T-helper 2 cell treated with Interferon-gamma antibody and Interleukin-4, amounts not matched to agents 100 ng/mL and 5 ng/mL, for 36 hours (primary cell): ENCODE results near the gene SERGEF. TPM values are rescaled to one million over a fixed set of nuclear protein-coding genes. Genes with fewer than 3 reads are reported as not detected.
"Not testable (repeated sequence)": the region's sequence is repeated elsewhere in the genome, so short reads cannot be mapped to it uniquely, and the experiment has no call there.

Experiments
- intact Hi-C: fragments of 100-400 bp; cut with micrococcal nuclease; formaldehyde crosslinking; loops from one replicate; pipeline ENCODE4 v1.15.1; 2023
- total RNA-seq: library from RNA; stranded (reverse); gene quantifications from 2 replicates; pipeline ENCODE4 v1.2.3, GENCODE V29; 2022

The SERGEF gene
- total RNA-seq, 1 donor from 2014 or later = 32.6 TPM

GRCh38 chr11:18001191-18001590, 11.7 kb downstream of the SERGEF start:
- intact Hi-C loops = no loop called here

- intact Hi-C loops = no loop called here
Observed at GRCh38 chr11:18000760-18001159, 12.1 kb downstream of the SERGEF start.

DNA sequence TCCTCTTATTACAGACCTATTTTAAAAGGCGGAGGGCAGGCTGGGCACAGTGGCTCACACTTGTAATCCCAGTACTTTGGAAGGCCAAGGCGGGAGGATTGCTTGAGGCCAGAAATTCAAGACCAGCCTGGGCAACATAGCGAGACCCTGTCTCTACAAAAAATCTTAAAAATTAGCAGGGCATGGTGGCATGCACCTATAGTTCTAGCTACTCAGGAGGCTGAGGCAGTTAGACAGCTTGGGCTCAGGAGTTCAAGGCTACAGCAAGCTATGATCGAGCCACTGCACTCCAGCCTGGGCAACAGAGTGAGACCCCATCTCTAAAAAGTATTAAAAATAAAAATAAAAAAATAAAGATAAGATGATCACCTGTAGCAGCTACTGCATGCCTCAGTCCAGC, 12.7 kb downstream of the SERGEF start:
- intact Hi-C loops = not testable (repeated sequence)

DNA sequence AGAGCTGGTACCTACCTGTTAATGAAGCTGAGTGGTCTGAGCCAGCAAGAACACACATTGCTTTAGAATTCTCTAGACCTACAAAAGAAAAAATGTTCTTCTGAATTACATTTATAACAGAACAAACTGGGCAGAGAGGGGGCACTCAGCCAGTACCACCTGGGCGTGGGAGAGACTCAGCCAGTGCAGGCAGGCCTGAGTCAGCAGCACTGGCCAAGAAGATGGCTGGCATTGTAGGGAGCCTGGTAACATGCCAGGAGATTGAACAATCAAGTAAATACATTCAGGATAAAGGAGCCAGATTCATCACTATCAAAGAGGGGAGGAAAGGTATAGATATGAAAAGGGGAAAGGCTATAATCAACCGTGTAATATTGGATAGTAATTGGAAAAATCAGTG, 19.9 kb downstream of the SERGEF start:
- intact Hi-C loops = no loop called here

- intact Hi-C loops = loop anchor here (1.0 kb wide), 1 partner anchor 114 kb away; the partner anchor contains the start of gene SAAL1
Observed at GRCh38 chr11:17991783-17992433, 20.9 kb downstream of the SERGEF start.

DNA sequence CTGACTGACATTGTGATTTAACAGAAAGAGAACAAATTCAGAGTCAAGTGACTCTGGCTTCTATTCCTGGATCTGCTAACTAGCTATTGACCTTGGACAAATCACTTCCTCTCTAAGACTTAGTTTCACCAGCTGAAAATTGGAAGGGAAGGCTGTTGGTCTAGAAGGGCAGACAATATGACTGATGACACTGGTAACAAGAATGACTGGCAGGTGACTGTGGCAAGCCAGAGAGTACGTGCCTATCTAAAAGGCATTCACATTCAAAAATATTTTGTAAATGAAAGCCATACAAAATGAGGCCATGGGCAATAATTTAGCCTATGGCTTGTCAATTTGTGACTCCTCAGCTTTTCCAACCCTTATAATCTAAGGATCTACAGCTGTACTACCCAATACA, 23.5 kb downstream of the SERGEF start:
- intact Hi-C loops = no loop called here

- intact Hi-C loops = no loop called here
Observed at GRCh38 chr11:17988465-17988864, 24.4 kb downstream of the SERGEF start.

DNA sequence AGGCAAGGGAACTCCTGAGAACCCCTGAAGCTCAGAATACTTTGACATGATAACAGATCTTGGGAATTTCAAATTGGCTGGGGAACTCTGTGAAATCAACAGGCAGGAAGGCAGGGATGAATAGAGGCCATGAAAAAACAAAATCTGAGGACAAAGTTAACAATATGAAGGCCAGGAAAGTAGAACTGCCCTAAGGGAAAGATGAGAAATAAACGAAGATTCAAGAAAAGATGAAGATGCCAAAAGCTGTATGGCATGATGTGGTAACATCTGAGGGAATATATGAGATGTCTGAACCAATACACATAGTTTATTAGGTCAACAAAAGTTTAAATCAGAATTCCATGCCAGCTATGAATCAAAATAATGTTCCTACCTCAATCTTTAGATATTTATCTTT, 25.0 kb downstream of the SERGEF start:
- intact Hi-C loops = no loop called here

- intact Hi-C loops = no loop called here
Observed at GRCh38 chr11:17986711-17987220, 26.1 kb downstream of the SERGEF start.

DNA sequence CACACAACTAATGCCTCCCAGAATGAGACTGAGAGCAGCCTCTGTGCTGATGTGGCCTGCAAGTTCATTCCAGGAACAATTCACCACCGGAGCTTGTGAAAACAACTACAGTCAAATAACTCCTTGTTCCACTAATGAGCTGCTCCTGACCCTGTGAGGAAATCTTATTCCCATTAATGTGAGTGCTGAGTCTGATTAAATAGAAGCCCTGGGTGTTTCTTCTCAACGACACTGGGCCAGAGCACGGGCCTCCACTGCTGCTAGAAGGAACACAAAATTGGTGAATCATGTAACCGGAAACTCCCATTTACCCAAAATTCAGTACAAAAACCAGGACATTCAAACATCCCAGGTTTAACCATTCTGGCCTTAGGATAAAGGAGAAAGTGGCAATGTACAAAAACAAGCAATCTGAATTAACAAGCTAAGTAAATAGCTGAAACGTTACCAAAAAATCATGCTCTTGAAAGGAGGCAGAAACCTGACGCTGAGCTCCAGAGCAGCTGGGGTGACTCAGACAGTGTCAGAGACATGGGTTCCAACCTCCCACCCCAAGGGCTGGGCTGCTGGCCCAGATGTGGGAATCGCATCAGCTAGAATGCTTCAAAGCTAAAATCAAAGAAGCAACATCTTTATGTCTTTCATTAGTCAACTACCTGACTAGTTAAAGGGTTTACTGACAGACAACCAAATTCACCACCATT, 26.7 kb downstream of the SERGEF start:
- intact Hi-C loops = no loop called here

GRCh38 chr11:17985517-17985916, 27.3 kb downstream of the SERGEF start:
- intact Hi-C loops = no loop called here

DNA sequence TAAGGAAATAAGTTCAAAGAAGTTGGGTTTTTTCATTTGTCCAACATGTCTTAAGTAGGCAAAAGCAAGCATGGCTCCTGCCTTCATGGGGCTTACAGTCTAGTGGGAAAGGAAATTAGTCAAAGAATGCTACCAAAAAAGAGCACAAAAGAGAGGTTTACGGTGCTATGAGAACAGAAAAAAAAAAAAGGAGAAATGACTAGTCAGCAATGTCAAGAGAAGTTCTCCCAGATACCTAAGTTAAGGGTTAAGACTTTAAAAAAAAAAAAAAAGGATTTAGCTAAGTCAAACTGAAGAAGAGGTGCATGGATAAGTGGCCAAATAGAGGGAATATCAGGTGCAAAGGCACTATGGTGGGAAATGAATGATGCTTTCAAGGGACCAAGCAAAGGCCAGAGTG, 29.3 kb downstream of the SERGEF start:
- intact Hi-C loops = no loop called here

- intact Hi-C loops = loop anchor here (1.0 kb wide), 3 partner anchors 220 to 381 kb away; no protein-coding TSS in a partner anchor
Observed at GRCh38 chr11:17979770-17980371, 33.0 kb downstream of the SERGEF start.

DNA sequence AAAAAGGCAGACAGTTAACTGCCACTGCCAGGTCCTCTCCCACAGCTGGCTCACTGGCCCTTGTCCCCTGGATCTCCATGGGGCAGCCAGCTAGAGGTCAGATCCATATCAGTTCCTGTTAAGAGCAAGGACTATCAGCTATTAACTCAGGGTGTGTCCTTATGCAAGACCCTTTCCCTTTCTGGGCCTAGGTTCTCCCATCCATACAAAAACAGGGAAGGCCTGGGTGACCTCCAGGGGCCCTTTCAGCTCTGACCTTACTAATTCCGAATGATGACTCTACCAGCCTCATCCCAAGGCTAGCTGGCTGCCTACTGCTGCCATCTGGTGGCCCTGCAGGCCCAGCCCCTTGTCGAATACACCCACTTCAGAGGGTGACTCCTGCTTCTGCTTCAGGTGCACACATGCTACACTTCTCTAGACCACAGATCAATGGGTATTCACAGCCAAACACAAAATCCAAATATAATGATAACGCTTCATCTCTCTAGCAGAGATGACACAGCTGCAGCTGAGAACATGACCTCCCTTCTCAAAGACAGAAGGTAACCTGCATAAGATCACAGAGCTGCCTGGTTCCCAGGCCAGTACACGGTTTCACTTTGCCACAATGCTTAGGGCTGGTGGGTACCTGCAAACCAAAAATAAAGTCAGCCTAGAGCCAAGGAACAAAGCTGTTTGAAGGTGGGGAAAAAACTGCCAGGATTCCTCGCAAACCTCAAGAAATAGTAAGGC, 34.1 kb downstream of the SERGEF start:
- intact Hi-C loops = loop anchor here (1.0 kb wide), 3 partner anchors 218 to 379 kb away; no protein-coding TSS in a partner anchor

DNA sequence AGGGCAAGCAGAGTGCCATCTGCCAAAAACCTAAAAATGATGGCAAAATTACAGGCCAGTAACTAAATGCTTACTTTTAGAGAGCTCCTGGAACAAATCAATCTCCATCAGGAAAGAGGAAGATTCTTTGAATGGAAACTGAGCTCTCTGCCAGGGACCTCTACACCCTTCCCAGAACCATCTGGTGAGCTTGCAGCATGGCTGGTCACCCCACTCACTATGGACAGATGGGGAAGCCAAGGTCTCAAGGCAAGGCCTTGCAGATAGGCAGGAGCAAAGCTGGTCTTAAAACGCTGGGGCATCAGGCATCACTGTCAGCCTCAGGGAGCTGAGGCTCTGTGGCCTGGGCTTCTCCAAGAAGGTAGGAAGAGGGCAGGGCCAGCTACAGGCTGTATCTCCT, 36.2 kb downstream of the SERGEF start:
- intact Hi-C loops = no loop called here

DNA sequence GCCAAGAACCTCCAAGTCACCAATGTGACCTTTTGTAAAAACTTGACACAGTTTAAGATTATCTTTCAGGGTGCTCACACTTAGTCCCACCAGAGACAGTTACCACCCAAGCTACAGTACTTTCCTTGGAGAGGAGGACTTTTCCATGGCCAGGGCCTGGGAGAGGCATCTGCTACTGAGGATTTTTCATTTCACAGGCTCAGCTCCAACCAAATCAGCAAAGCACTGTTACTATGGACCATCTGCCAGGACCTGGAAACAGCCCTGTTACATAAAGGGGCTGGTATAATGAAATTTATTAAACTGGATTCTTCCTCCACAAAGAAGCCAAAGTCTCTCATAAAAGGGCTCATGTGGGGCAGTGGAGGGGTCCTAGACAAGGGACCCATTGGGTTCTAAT, 38.6 kb downstream of the SERGEF start:
- intact Hi-C loops = no loop called here

DNA sequence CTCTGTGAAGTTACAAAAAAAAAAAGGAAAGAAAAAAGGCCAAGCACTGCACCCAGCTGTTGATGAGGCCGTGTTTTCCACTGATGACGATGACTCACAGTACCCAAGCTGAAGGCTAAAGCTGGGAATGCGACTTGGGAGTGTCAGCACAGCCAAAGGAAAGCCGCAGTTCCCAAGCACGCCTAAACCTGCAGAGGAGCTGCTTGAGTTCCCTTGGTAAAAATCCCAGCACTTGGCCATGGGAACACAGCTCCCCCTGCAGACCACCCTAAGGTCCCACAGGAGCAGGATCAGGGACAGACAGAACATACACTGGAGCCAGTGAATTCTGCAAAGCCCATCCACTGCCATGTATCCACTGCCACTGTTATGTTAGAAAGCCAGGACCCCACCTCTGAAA, 39.9 kb downstream of the SERGEF start:
- intact Hi-C loops = no loop called here

GRCh38 chr11:17968206-17968605, 44.6 kb downstream of the SERGEF start:
- intact Hi-C loops = no loop called here

GRCh38 chr11:17967661-17968060, 45.2 kb downstream of the SERGEF start:
- intact Hi-C loops = no loop called here

DNA sequence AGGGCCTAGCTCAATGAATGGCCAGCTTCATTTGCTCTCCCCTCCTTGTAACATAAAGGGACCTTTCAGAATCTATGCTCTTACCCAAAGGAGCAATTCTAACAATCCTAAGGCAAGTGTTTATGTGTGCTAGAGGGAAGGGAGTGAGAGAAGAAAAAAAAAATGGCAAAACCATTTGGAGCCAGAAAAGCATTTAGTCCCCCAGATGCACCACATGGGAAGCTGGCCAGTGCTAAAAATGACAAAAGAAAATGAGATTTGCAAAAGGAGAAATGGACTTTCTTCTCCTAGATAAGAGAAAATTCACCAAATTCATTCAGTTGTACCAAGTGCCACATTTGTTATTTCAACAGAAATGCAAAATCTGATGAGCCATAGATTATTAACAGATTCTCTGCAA, 52.8 kb downstream of the SERGEF start:
- intact Hi-C loops = no loop called here

- intact Hi-C loops = no loop called here
Observed at GRCh38 chr11:17958446-17958845, 54.4 kb downstream of the SERGEF start.
